ENCODE results near the gene RFK.
"Not testable (repeated sequence)": the region's sequence is repeated elsewhere in the genome, so short reads cannot be mapped to it uniquely, and the experiment has no call there.

RFK gene

GRCh38 chr9:76394195-76394959 lies at the start of gene RFK:
Gene RFK, minus strand, starts transcription at chr9:76394426. Its CDS starts 255 bp downstream, at chr9:76394171.
- peak; percentile 93 for DNase-seq

GRCh38 chr9:76443887-76444286 lies 49.7 kb upstream of the RFK start:
- no peak for DNase-seq

- DNase-seq = peak; percentile 64
Observed at GRCh38 chr9:76441551-76442322, 47.5 kb upstream of the RFK start.

- DNase-seq = peak; percentile 25
Observed at GRCh38 chr9:76438841-76439588, 44.8 kb upstream of the RFK start.

GRCh38 chr9:76437017-76437699 lies 42.9 kb upstream of the RFK start:
- not testable (repeated sequence) for DNase-seq

GRCh38 chr9:76434897-76435296 lies 40.7 kb upstream of the RFK start:
- DNase-seq = not testable (repeated sequence)

GRCh38 chr9:76433836-76434235 lies 39.6 kb upstream of the RFK start:
- no peak for DNase-seq

- no peak for DNase-seq
Observed at GRCh38 chr9:76433406-76433805, 39.2 kb upstream of the RFK start.

- DNase-seq = no peak
Observed at GRCh38 chr9:76431601-76432000, 37.4 kb upstream of the RFK start.

- no peak for DNase-seq
Observed at GRCh38 chr9:76426807-76427419, 32.7 kb upstream of the RFK start.

- no peak for DNase-seq
Observed at GRCh38 chr9:76425677-76426453, 31.6 kb upstream of the RFK start.

GRCh38 chr9:76424491-76424890 lies 30.3 kb upstream of the RFK start:
- no peak for DNase-seq

GRCh38 chr9:76423216-76424177 lies 29.3 kb upstream of the RFK start:
- DNase-seq = no peak

- DNase-seq = no peak
Observed at GRCh38 chr9:76419782-76420380, 25.7 kb upstream of the RFK start.

- DNase-seq = no peak
Observed at GRCh38 chr9:76417394-76417793, 23.2 kb upstream of the RFK start.

- no peak for DNase-seq
Observed at GRCh38 chr9:76415731-76416130, 21.5 kb upstream of the RFK start.

GRCh38 chr9:76415154-76415553 lies 20.9 kb upstream of the RFK start:
- DNase-seq = no peak

- no peak for DNase-seq
Observed at GRCh38 chr9:76414661-76415060, 20.4 kb upstream of the RFK start.

GRCh38 chr9:76413658-76414057 lies 19.4 kb upstream of the RFK start:
- DNase-seq = no peak

GRCh38 chr9:76412638-76413037 lies 18.4 kb upstream of the RFK start:
- no peak for DNase-seq
